WI38 (cell line): ENCODE measurements around the gene PRDX5.

Source experiments
- H3K4me3 ChIP-seq: 2 replicates; pipeline ENCODE4 v1.5.1; 2011; ENCODE audit warnings: low read depth, mild to moderate bottlenecking, control low read depth, low read length
- TF ChIP-seq, protein P1 (sequence below): IDR thresholded peaks from 2 replicates; pipeline ENCODE4 v1.5.1; 2012; ENCODE audit warnings: low read depth, mild to moderate bottlenecking, control low read depth, low read length

PRDX5 gene

DNA sequence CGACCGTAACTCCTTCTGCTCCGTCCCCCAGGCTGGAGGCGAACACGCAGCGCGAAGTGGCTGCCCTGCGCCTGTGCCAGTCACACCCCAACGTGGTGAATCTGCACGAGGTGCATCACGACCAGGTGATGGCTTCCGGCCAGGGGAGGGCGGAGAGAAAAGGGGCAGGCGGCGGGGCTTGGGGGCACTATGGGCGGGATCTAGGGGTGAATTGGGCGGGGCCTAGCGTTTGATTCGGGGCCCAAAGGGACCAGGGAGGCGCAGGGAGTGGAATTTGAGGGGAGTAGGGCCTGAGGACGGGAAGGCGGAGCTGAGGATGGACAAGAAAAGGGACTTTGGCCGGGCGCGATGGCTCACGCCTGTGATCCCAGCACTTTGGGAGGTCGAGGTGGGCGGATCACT lies 50.8 kb downstream of the PRDX5 start:
- no peak overlapping the region for H3K4me3 ChIP-seq
- TF ChIP-seq, protein P1, sequence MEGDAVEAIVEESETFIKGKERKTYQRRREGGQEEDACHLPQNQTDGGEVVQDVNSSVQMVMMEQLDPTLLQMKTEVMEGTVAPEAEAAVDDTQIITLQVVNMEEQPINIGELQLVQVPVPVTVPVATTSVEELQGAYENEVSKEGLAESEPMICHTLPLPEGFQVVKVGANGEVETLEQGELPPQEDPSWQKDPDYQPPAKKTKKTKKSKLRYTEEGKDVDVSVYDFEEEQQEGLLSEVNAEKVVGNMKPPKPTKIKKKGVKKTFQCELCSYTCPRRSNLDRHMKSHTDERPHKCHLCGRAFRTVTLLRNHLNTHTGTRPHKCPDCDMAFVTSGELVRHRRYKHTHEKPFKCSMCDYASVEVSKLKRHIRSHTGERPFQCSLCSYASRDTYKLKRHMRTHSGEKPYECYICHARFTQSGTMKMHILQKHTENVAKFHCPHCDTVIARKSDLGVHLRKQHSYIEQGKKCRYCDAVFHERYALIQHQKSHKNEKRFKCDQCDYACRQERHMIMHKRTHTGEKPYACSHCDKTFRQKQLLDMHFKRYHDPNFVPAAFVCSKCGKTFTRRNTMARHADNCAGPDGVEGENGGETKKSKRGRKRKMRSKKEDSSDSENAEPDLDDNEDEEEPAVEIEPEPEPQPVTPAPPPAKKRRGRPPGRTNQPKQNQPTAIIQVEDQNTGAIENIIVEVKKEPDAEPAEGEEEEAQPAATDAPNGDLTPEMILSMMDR, result no peak

GRCh38 chr11:64369440-64370421 lies 51.8 kb downstream of the PRDX5 start:
- TF ChIP-seq, protein P1, result no peak
- no peak overlapping the region for H3K4me3 ChIP-seq

DNA sequence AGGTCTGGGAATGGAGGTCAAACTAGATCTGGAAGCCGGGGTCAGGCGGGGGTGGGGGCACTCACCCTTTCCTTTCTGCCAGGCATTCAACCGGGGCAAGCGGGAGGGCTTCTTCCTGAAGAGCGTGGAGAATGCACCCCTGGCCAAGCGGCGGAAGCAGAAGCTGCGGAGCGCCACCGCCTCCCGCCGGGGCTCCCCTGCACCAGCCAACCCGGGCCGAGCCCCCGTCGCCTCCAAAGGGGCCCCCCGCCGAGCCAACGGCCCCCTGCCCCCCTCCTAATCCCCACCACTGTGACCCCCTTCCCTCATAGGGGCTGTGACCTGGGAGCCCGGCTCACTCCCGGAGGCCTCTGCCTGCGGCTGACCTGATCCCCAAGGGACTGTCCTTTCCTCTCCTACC lies 53.3 kb downstream of the PRDX5 start:
- H3K4me3 ChIP-seq, result no peak overlapping the region
- TF ChIP-seq, protein P1, result no peak
